ENCODE results near the gene TLCD5.

The TLCD5 gene

DNA sequence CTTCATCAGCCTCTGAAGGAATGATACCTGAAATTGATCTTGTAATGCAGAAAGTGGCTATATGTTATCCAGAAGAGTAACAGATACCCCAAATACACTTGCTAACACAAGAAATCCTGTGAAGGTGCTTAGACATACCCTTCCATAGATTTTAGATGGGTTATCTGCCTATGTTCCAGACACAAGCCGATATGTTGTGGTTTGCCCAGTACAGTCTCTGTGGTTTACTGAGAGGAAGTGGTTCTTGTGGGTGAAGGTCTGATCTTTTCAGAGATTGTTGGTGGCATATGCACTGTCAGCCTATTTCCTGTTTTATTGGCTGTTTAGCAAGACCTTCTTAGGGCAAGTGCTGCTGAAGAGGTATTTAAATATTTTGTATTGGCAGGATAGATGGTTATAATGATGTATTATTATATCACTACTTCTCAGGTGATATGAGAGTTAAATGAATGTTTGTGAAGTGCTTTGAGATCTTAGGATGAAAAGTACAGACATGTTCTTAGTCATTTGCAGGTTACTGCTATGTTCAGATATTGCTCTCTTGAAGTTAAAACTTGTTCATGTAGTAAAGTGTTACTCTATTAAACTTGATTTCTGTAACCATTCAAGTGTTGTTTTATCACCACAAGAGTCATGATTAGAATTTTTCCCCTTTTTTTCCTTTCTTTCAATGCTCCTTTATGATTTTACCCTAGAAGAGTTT lies 19.4 kb downstream of the TLCD5 start:
- TF ChIP-seq, protein P1, sequence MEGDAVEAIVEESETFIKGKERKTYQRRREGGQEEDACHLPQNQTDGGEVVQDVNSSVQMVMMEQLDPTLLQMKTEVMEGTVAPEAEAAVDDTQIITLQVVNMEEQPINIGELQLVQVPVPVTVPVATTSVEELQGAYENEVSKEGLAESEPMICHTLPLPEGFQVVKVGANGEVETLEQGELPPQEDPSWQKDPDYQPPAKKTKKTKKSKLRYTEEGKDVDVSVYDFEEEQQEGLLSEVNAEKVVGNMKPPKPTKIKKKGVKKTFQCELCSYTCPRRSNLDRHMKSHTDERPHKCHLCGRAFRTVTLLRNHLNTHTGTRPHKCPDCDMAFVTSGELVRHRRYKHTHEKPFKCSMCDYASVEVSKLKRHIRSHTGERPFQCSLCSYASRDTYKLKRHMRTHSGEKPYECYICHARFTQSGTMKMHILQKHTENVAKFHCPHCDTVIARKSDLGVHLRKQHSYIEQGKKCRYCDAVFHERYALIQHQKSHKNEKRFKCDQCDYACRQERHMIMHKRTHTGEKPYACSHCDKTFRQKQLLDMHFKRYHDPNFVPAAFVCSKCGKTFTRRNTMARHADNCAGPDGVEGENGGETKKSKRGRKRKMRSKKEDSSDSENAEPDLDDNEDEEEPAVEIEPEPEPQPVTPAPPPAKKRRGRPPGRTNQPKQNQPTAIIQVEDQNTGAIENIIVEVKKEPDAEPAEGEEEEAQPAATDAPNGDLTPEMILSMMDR (IDR thresholded peaks at IDR 0.05; ENCODE audit: control extremely low read depth, extremely low read depth, low read depth, missing control alignments) = no peak
- CTCF ChIA-PET = no interaction called here
- peak; percentile 63 for DNase-seq (ENCODE audit: extremely low spot score)
- POLR2A ChIA-PET = no interaction called here

DNA sequence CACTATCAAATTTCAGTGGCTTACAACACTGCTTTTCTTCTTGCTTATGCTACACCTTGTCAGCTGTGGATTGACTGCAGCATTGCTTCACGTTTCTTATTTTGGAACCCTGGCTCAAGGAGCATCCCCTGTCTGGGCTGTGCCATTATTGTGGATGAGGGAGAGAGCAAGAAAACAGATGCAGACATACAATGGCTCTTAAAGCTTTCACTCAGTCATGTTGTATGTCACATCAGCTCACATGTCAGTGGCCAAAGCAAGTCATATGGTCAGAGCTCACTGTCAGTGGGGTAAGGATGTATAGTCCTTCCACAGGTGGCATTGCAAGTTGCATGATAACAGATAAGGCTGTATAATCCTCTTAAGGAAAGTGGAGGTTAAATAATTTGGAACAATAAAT lies 21.1 kb downstream of the TLCD5 start:
- ChIA-PET CTCF (interaction anchor here (1.3 kb wide), 1 partner anchor 9 kb away, joined by 4 read pairs; no protein-coding TSS in a partner anchor), POLR2A (no interaction called here)
- TF ChIP-seq, protein P1 (IDR thresholded peaks at IDR 0.05; ENCODE audit: control extremely low read depth, extremely low read depth, low read depth, missing control alignments) = no peak
- DNase-seq (ENCODE audit: extremely low spot score) = no peak

DNA sequence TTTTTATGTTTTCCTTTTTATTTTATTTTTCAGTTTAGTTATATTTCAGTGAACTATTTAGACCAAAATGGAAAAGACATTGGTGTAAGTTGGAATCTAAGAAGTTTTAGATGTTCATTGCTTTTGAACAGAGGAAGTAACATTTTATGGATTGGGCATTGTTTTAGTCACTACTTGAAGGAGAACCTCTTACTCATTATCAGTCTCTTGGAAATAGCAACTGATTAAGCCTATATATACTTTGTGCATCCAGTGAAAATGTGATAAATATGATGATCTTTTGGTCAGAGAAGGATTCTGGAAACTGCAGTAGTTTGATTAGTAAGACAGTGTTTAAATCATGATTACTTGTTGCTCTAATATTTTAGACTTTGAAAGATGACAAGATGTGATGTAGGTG lies 25.5 kb downstream of the TLCD5 start:
- ChIA-PET POLR2A (no interaction called here), CTCF (interaction anchor here (1.7 to 3.0 kb wide), 5 partner anchors 9 to 35 kb away, joined by 3 to 16 read pairs (median 6); partner anchors contain the start of gene ARHGEF12)
- DNase-seq (ENCODE audit: extremely low spot score) = no peak
- TF ChIP-seq, protein P1 (IDR thresholded peaks at IDR 0.05; ENCODE audit: control extremely low read depth, extremely low read depth, low read depth, missing control alignments) = no peak

DNA sequence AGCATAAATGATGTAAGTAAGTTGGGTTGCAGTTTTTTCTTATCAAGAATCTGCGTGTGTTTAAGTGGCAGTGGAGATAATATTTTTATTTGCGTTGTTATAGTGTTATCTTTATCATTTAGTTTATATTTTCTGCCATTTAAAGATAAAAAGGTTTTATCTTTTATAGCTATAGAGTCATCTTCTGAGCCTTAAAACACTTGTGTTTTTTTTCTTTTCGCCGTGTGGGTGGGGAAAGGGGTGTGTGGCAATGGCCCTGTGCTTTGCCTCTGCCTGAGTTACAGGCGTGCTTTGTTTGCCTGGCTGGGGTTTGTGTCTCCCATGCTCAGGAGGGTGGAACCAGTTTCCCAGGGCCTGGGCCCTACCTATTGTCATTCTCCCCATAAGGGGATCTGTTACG lies 27.3 kb downstream of the TLCD5 start:
- TF ChIP-seq, protein P1 (IDR thresholded peaks at IDR 0.05; ENCODE audit: control extremely low read depth, extremely low read depth, low read depth, missing control alignments) = no peak
- ChIA-PET POLR2A (no interaction called here), CTCF (no interaction called here)
- DNase-seq (ENCODE audit: extremely low spot score) = no peak

DNA sequence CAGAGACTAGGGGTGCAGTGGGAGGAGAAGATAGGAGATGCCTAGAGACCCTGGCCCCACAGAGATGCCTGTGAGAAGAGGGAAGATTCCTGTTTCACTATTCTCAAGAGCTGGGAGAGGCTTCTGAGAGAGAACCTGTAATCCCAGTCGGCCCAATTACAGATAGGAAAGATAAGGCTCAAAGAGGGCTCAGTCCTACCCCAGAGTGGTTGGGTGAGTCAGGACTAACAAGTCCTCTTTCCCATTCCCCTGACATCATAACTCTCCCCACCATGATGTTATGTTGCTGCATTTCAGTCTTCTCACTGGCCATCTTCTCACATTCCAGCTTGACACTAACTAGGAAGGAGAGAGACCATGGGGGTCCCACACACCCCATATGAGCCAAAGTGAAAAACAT lies 29.0 kb downstream of the TLCD5 start:
- CTCF ChIA-PET = interaction anchor here (1.5 kb wide), 1 partner anchor 41 kb away, joined by 3 read pairs; no protein-coding TSS in a partner anchor
- POLR2A ChIA-PET = no interaction called here
- DNase-seq (ENCODE audit: extremely low spot score) = no peak
- TF ChIP-seq, protein P1 (IDR thresholded peaks at IDR 0.05; ENCODE audit: control extremely low read depth, extremely low read depth, low read depth, missing control alignments) = no peak

DNA sequence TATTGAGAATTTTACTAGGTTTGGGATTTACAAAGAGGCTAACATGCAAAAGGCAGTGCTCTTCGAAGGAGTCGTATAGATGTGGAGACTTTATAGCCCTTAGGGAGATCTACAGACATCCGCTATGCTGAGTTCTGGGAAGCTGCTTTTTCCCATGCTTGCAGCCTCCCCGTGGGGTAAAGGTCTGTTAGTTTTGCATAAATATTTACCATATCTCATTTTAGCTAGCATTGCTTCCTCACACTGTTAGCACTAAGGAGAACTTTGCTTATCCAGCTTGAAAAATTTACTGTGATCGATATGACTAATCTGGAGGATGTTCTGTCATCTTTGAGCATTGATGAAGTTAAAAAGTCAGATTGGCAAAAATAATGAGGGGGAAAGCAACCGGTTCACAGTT lies 29.7 kb downstream of the TLCD5 start:
- no peak for DNase-seq (ENCODE audit: extremely low spot score)
- POLR2A ChIA-PET = no interaction called here
- TF ChIP-seq, protein P1 (IDR thresholded peaks at IDR 0.05; ENCODE audit: control extremely low read depth, extremely low read depth, low read depth, missing control alignments) = no peak
- CTCF ChIA-PET = interaction anchor here (0.6 to 2.1 kb wide), 8 partner anchors 15 to 470 kb away, joined by 3 to 6 read pairs (median 3); partner anchors contain the start of gene ARHGEF12

Data from GM10248 (cell line).